Memory B cell (primary cell): ENCODE data around the gene LLGL2.
A peak's percentile ranks its signal among the peaks of the same experiment; 100 is the strongest.

ENCODE experiments used
- ATAC-seq: fragments of 150-1000 bp; cut with Tn5 transposase; 2 replicates; pipeline ENCODE4 v1.10.0; 2021; ENCODE audit warnings: low read depth, mild to moderate bottlenecking, moderate library complexity
- DNase-seq, 2 donors: peaks; one replicate each; pipeline ENCODE4 v3.0.0; 2022; ENCODE audit warnings: low spot score in 2 of 2
- H3K27ac Mint-ChIP-seq: one replicate; pipeline ENCODE4 v1.8.0; 2022; ENCODE audit warnings: mild to moderate bottlenecking, moderate library complexity, mixed read lengths
- H3K27me3 Mint-ChIP-seq: one replicate; pipeline ENCODE4 v1.8.0; 2022; ENCODE audit warnings: mixed read lengths
- H3K36me3 Mint-ChIP-seq: one replicate; pipeline ENCODE4 v1.8.0; 2022; ENCODE audit warnings: mild to moderate bottlenecking, mixed read lengths
- H3K4me1 Mint-ChIP-seq: one replicate; pipeline ENCODE4 v1.8.0; 2022; ENCODE audit warnings: mixed read lengths
- H3K4me3 Mint-ChIP-seq: one replicate; pipeline ENCODE4 v1.8.0; 2022; ENCODE audit warnings: mild to moderate bottlenecking, moderate library complexity, mixed read lengths
- H3K9me3 Mint-ChIP-seq: one replicate; pipeline ENCODE4 v1.8.0; 2022; ENCODE audit warnings: mixed read lengths

LLGL2 gene

GRCh38 chr17:75531721-75532072 lies 6.2 kb downstream of the LLGL2 start:
- DNase-seq (no peak), ATAC-seq (no peak)
- Mint-ChIP-seq H3K27me3 (no peaks in the 10 kb centered on the region), H3K4me1 (peaks cover 8% of the 10 kb centered on the region), H3K27ac (no peak overlapping the region), H3K9me3 (no peaks in the 10 kb centered on the region), H3K36me3 (peaks cover 2% of the 10 kb centered on the region), H3K4me3 (no peak overlapping the region)

GRCh38 chr17:75535119-75535537 lies 9.6 kb downstream of the LLGL2 start:
- H3K4me1 Mint-ChIP-seq, result peaks cover 8% of the 10 kb centered on the region
- H3K4me3 Mint-ChIP-seq, result peak overlapping the region; percentile 59
- ATAC-seq (peak; percentile 86), DNase-seq (no peak)
- no peaks in the 10 kb centered on the region for H3K9me3 Mint-ChIP-seq
- H3K36me3 Mint-ChIP-seq, result peaks cover 5% of the 10 kb centered on the region
- H3K27ac Mint-ChIP-seq, result peak overlapping the region; percentile 77
- no peaks in the 10 kb centered on the region for H3K27me3 Mint-ChIP-seq

- Mint-ChIP-seq H3K9me3 (no peaks in the 10 kb centered on the region), H3K27ac (no peak overlapping the region), H3K4me1 (peaks cover 8% of the 10 kb centered on the region), H3K4me3 (no peak overlapping the region), H3K27me3 (no peaks in the 10 kb centered on the region), H3K36me3 (peaks cover 5% of the 10 kb centered on the region)
- ATAC-seq (no peak), DNase-seq (no peak)
Observed at GRCh38 chr17:75535871-75536270, 10.4 kb downstream of the LLGL2 start.

GRCh38 chr17:75536366-75536765 lies 10.9 kb downstream of the LLGL2 start:
- no peaks in the 10 kb centered on the region for H3K27me3 Mint-ChIP-seq
- peaks cover 8% of the 10 kb centered on the region for H3K4me1 Mint-ChIP-seq
- no peaks in the 10 kb centered on the region for H3K9me3 Mint-ChIP-seq
- ATAC-seq (no peak), DNase-seq (no peak)
- H3K36me3 Mint-ChIP-seq, result peaks cover 7% of the 10 kb centered on the region
- no peak overlapping the region for H3K27ac Mint-ChIP-seq
- no peak overlapping the region for H3K4me3 Mint-ChIP-seq

- Mint-ChIP-seq H3K27ac (no peak overlapping the region), H3K4me3 (no peak overlapping the region), H3K4me1 (peaks cover 3% of the 10 kb centered on the region), H3K36me3 (peaks cover 8% of the 10 kb centered on the region), H3K9me3 (no peaks in the 10 kb centered on the region), H3K27me3 (no peaks in the 10 kb centered on the region)
- DNase-seq, result no peak
- no peak for ATAC-seq
Observed at GRCh38 chr17:75539967-75540729, 14.7 kb downstream of the LLGL2 start.

- H3K9me3 Mint-ChIP-seq, result no peaks in the 10 kb centered on the region
- H3K27me3 Mint-ChIP-seq, result no peaks in the 10 kb centered on the region
- peaks cover 3% of the 10 kb centered on the region for H3K4me1 Mint-ChIP-seq
- H3K4me3 Mint-ChIP-seq, result no peak overlapping the region
- ATAC-seq (no peak), DNase-seq (no peak)
- H3K27ac Mint-ChIP-seq, result no peak overlapping the region
- peaks cover 8% of the 10 kb centered on the region for H3K36me3 Mint-ChIP-seq
Observed at GRCh38 chr17:75540923-75541503, 15.5 kb downstream of the LLGL2 start.

- peaks cover 3% of the 10 kb centered on the region for H3K4me1 Mint-ChIP-seq
- H3K27ac Mint-ChIP-seq, result peak overlapping the region; percentile 24
- no peak overlapping the region for H3K4me3 Mint-ChIP-seq
- no peak for DNase-seq
- no peak for ATAC-seq
- peaks cover 11% of the 10 kb centered on the region for H3K36me3 Mint-ChIP-seq
- no peaks in the 10 kb centered on the region for H3K27me3 Mint-ChIP-seq
- H3K9me3 Mint-ChIP-seq, result no peaks in the 10 kb centered on the region
Observed at GRCh38 chr17:75542229-75542628, 16.7 kb downstream of the LLGL2 start.

- no peak for DNase-seq
- no peaks in the 10 kb centered on the region for H3K27me3 Mint-ChIP-seq
- H3K36me3 Mint-ChIP-seq, result peaks cover 11% of the 10 kb centered on the region
- no peaks in the 10 kb centered on the region for H3K9me3 Mint-ChIP-seq
- no peak overlapping the region for H3K27ac Mint-ChIP-seq
- no peak for ATAC-seq
- peaks cover 3% of the 10 kb centered on the region for H3K4me1 Mint-ChIP-seq
- H3K4me3 Mint-ChIP-seq, result no peak overlapping the region
Observed at GRCh38 chr17:75542728-75543336, 17.3 kb downstream of the LLGL2 start.

GRCh38 chr17:75544250-75544649 lies 18.8 kb downstream of the LLGL2 start:
- H3K9me3 Mint-ChIP-seq, result no peaks in the 10 kb centered on the region
- no peak for DNase-seq
- H3K4me1 Mint-ChIP-seq, result peaks cover 7% of the 10 kb centered on the region
- no peak for ATAC-seq
- H3K27ac Mint-ChIP-seq, result no peak overlapping the region
- H3K4me3 Mint-ChIP-seq, result no peak overlapping the region
- H3K36me3 Mint-ChIP-seq, result peaks cover 7% of the 10 kb centered on the region
- no peaks in the 10 kb centered on the region for H3K27me3 Mint-ChIP-seq

- H3K4me1 Mint-ChIP-seq, result peaks cover 7% of the 10 kb centered on the region
- ATAC-seq (no peak), DNase-seq (no peak)
- H3K9me3 Mint-ChIP-seq, result no peaks in the 10 kb centered on the region
- peaks cover 6% of the 10 kb centered on the region for H3K36me3 Mint-ChIP-seq
- no peak overlapping the region for H3K4me3 Mint-ChIP-seq
- no peaks in the 10 kb centered on the region for H3K27me3 Mint-ChIP-seq
- H3K27ac Mint-ChIP-seq, result no peak overlapping the region
Observed at GRCh38 chr17:75546181-75546580, 20.7 kb downstream of the LLGL2 start.

GRCh38 chr17:75547091-75547490 lies 21.6 kb downstream of the LLGL2 start:
- no peak overlapping the region for H3K27ac Mint-ChIP-seq
- H3K9me3 Mint-ChIP-seq, result no peaks in the 10 kb centered on the region
- H3K4me3 Mint-ChIP-seq, result no peak overlapping the region
- H3K36me3 Mint-ChIP-seq, result peaks cover 4% of the 10 kb centered on the region
- DNase-seq, result no peak
- ATAC-seq, result no peak
- H3K27me3 Mint-ChIP-seq, result no peaks in the 10 kb centered on the region
- peaks cover 6% of the 10 kb centered on the region for H3K4me1 Mint-ChIP-seq

- peaks cover 4% of the 10 kb centered on the region for H3K36me3 Mint-ChIP-seq
- DNase-seq (no peak), ATAC-seq (peak; percentile 38)
- peaks cover 4% of the 10 kb centered on the region for H3K4me1 Mint-ChIP-seq
- no peak overlapping the region for H3K27ac Mint-ChIP-seq
- no peaks in the 10 kb centered on the region for H3K27me3 Mint-ChIP-seq
- no peak overlapping the region for H3K4me3 Mint-ChIP-seq
- H3K9me3 Mint-ChIP-seq, result no peaks in the 10 kb centered on the region
Observed at GRCh38 chr17:75548813-75549212, 23.3 kb downstream of the LLGL2 start.

- Mint-ChIP-seq H3K27me3 (no peaks in the 10 kb centered on the region), H3K27ac (no peak overlapping the region)
- no peak for ATAC-seq
Observed at GRCh38 chr17:75549246-75550138, 24.0 kb downstream of the LLGL2 start.

GRCh38 chr17:75550139-75550465 lies 24.6 kb downstream of the LLGL2 start:
- no peak overlapping the region for H3K27ac Mint-ChIP-seq
- no peaks in the 10 kb centered on the region for H3K9me3 Mint-ChIP-seq
- H3K36me3 Mint-ChIP-seq, result peaks cover 4% of the 10 kb centered on the region
- H3K27me3 Mint-ChIP-seq, result no peaks in the 10 kb centered on the region
- ATAC-seq, result no peak
- H3K4me3 Mint-ChIP-seq, result no peak overlapping the region
- peaks cover 4% of the 10 kb centered on the region for H3K4me1 Mint-ChIP-seq
- DNase-seq, result no peak

More at GRCh38 chr17:75549246-75550138, 24.0 kb downstream of the LLGL2 start:
- DNase-seq, result no peak
- Mint-ChIP-seq H3K4me1 (peaks cover 4% of the 10 kb centered on the region), H3K9me3 (no peaks in the 10 kb centered on the region), H3K4me3 (no peak overlapping the region), H3K36me3 (peaks cover 4% of the 10 kb centered on the region)
